GM23248 (cell line): ENCODE data around the gene LLGL2. TPM values are rescaled to one million over a fixed set of nuclear protein-coding genes. Genes with fewer than 3 reads are reported as not detected.
"Not testable (repeated sequence)": the region's sequence is repeated elsewhere in the genome, so short reads cannot be mapped to it uniquely, and the experiment has no call there.

Experiments
- DNase-seq: peaks from one replicate; pipeline ENCODE4 v3.0.0-alpha.2; 2015
- H2AFZ ChIP-seq: fragments of 200-600 bp; sonication (generic); 2 replicates; pipeline ENCODE4 v1.6.1; 2016; ENCODE audit warnings: antibody characterized with exemption
- H3F3A ChIP-seq: fragments of 200-600 bp; sonication (generic); 2 replicates; pipeline ENCODE4 v1.6.1; 2016; ENCODE audit warnings: mild to moderate bottlenecking, antibody characterized with exemption, mixed run types; ENCODE audit not compliant: insufficient read depth
- H3K27ac ChIP-seq: fragments of 200-600 bp; sonication (generic); 2 replicates; pipeline ENCODE4 v1.5.1; 2016; ENCODE audit warnings: mild to moderate bottlenecking
- H3K27me3 ChIP-seq: fragments of 200-600 bp; sonication (generic); replicated peaks from 2 replicates; pipeline ENCODE4 v1.6.1; 2016; ENCODE audit warnings: mild to moderate bottlenecking; ENCODE audit not compliant: insufficient read depth
- H3K36me3 ChIP-seq: fragments of 200-600 bp; sonication (generic); 2 replicates; pipeline ENCODE4 v1.6.1; 2016; ENCODE audit warnings: low read depth, mild to moderate bottlenecking
- H3K4me1 ChIP-seq: fragments of 200-600 bp; sonication (generic); 2 replicates; pipeline ENCODE4 v1.6.1; 2016; ENCODE audit warnings: mild to moderate bottlenecking; ENCODE audit not compliant: insufficient read depth
- H3K4me2 ChIP-seq: fragments of 200-600 bp; sonication (generic); one replicate; pipeline ENCODE4 v1.6.1; 2016; ENCODE audit warnings: mild to moderate bottlenecking; ENCODE audit not compliant: unreplicated experiment
- H3K4me3 ChIP-seq: fragments of 200-600 bp; sonication (generic); 2 replicates; pipeline ENCODE4 v1.5.1; 2016; ENCODE audit warnings: mild to moderate bottlenecking
- H3K79me2 ChIP-seq: fragments of 200-600 bp; sonication (generic); 2 replicates; pipeline ENCODE4 v1.6.1; 2016; ENCODE audit warnings: mild to moderate bottlenecking; ENCODE audit not compliant: insufficient read depth
- H3K9ac ChIP-seq: fragments of 200-600 bp; sonication (generic); 2 replicates; pipeline ENCODE4 v1.6.1; 2016; ENCODE audit warnings: mild to moderate bottlenecking
- H3K9me2 ChIP-seq: fragments of 200-600 bp; sonication (generic); 2 replicates; pipeline ENCODE4 v1.6.1; 2016; ENCODE audit warnings: mixed run types, mild to moderate bottlenecking, moderate library complexity; ENCODE audit not compliant: insufficient read depth
- H3K9me3 ChIP-seq: fragments of 200-600 bp; sonication (generic); one replicate; pipeline ENCODE4 v1.6.1; 2017; ENCODE audit warnings: low read depth
- H4K20me1 ChIP-seq: fragments of 200-600 bp; sonication (generic); 2 replicates; pipeline ENCODE4 v1.6.0; 2016; ENCODE audit not compliant: insufficient read depth
- EZH2 ChIP-seq: fragments of 200-600 bp; sonication (generic); IDR thresholded peaks from 2 replicates; pipeline ENCODE4 v1.6.1; 2018; ENCODE audit warnings: antibody characterized with exemption, mild to moderate bottlenecking; ENCODE audit not compliant: insufficient read depth, poor library complexity, severe bottlenecking
- EZH2phosphoT487 ChIP-seq: fragments of 200-600 bp; sonication (generic); IDR thresholded peaks from 2 replicates; pipeline ENCODE4 v1.6.1; 2018; ENCODE audit warnings: antibody characterized with exemption, moderate library complexity, mild to moderate bottlenecking, low read depth; ENCODE audit not compliant: insufficient read depth
- WGBS, 2 experiments: methylation state at CpG; one replicate each; pipeline ENCODE4 v1.1.6; 2015 to 2017; ENCODE audit warnings: low lambda C conversion rate in 2 of 2, low coverage in 1 of 2; ENCODE audit errors: missing lambda C conversion rate in 2 of 2; 5-methylcytosine and 5-hydroxymethylcytosine counted together
- in situ Hi-C: fragments of 300-500 bp; cut with MboI; formaldehyde crosslinking; loops from 2 replicates; pipeline ENCODE4 v1.15.0; 2020
- polyA plus RNA-seq: library from polyadenylated mRNA; unstranded; fragments of >200 nt; fragmentation: Nextera tagmentation; extraction: Ambion mirVana; gene quantifications from 2 replicates; pipeline ENCODE4 v1.2.1, GENCODE V29; 2016
- total RNA-seq: library from RNA; depleted of rRNA; stranded (reverse); fragments of >200 nt; shearing (Covaris generic); gene quantifications from 2 replicates; pipeline ENCODE4 v1.2.3, GENCODE V29; 2014

The LLGL2 gene
- total and polyA plus RNA-seq, 2 experiments from 2014 or later: not detected

GRCh38 chr17:75518201-75518600, 7.3 kb upstream of the LLGL2 start:
- Histone ChIP-seq H3K9me2 (no peaks in the 10 kb centered on the region), H2AFZ (no peak overlapping the region), H3K9ac (no peak overlapping the region), H3K36me3 (no peaks in the 10 kb centered on the region), H3K27ac (no peak overlapping the region), H3K27me3 (no peaks in the 10 kb centered on the region), H3K4me3 (no peak overlapping the region), H3K4me1 (no peaks in the 10 kb centered on the region), H4K20me1 (no peaks in the 10 kb centered on the region), H3F3A (no peaks in the 10 kb centered on the region), H3K4me2 (no peak overlapping the region), H3K79me2 (no peaks in the 10 kb centered on the region), H3K9me3 (no peaks in the 10 kb centered on the region)
- TF ChIP-seq EZH2phosphoT487: no peak
- in situ Hi-C loops: loop anchor here (10.0 kb wide), 1 partner anchor 93 kb away; no protein-coding TSS in a partner anchor
- DNase-seq: no peak
- 89 to 90% methylated on average over 3 of the region's 3 CpGs for WGBS, 2 experiments

GRCh38 chr17:75518983-75519537, 6.4 kb upstream of the LLGL2 start:
- Histone ChIP-seq H3F3A (no peaks in the 10 kb centered on the region), H3K27ac (no peak overlapping the region), H3K9me3 (no peaks in the 10 kb centered on the region), H3K9ac (no peak overlapping the region), H3K4me2 (no peak overlapping the region), H3K9me2 (no peaks in the 10 kb centered on the region), H3K4me1 (no peaks in the 10 kb centered on the region), H3K36me3 (no peaks in the 10 kb centered on the region), H4K20me1 (no peaks in the 10 kb centered on the region), H3K4me3 (no peak overlapping the region), H3K79me2 (no peaks in the 10 kb centered on the region), H3K27me3 (no peaks in the 10 kb centered on the region), H2AFZ (no peak overlapping the region)
- WGBS, 2 experiments: 97 to 99% methylated on average over 9 of the region's 9 CpGs
- in situ Hi-C loops: loop anchor here (10.0 kb wide), 1 partner anchor 94 kb away; no protein-coding TSS in a partner anchor
- TF ChIP-seq EZH2 (no peak), EZH2phosphoT487 (no peak)
- no peak for DNase-seq

GRCh38 chr17:75520413-75520812, 5.1 kb upstream of the LLGL2 start:
- DNase-seq, H3F3A ChIP-seq, H3K36me3 ChIP-seq, H3K4me1 ChIP-seq, H3K79me2 ChIP-seq, in situ Hi-C loops, H3K27me3 ChIP-seq, H3K9ac ChIP-seq, H3K27ac ChIP-seq, H3K9me2 ChIP-seq, H3K4me3 ChIP-seq, H4K20me1 ChIP-seq, H3K9me3 ChIP-seq, H3K4me2 ChIP-seq, H2AFZ ChIP-seq: not testable (repeated sequence)
- 96 to 98% methylated on average over 8 of the region's 8 CpGs for WGBS, 2 experiments

GRCh38 chr17:75521290-75521689, 4.2 kb upstream of the LLGL2 start:
- H3K27ac ChIP-seq: no peak overlapping the region
- H2AFZ ChIP-seq: no peak overlapping the region
- no peaks in the 10 kb centered on the region for H3K79me2 ChIP-seq
- H3K4me2 ChIP-seq: no peak overlapping the region
- H3K36me3 ChIP-seq: no peaks in the 10 kb centered on the region
- H3F3A ChIP-seq: no peaks in the 10 kb centered on the region
- no peak for DNase-seq
- no peak overlapping the region for H3K9ac ChIP-seq
- no peaks in the 10 kb centered on the region for H4K20me1 ChIP-seq
- H3K9me2 ChIP-seq: no peaks in the 10 kb centered on the region
- no peak for TF ChIP-seq EZH2
- TF ChIP-seq EZH2phosphoT487: no peak
- in situ Hi-C loops: no loop called here
- no peaks in the 10 kb centered on the region for H3K4me1 ChIP-seq
- peaks cover 5% of the 10 kb centered on the region; the same call in 1 of the 2 replicates for H3K27me3 ChIP-seq
- no peaks in the 10 kb centered on the region for H3K9me3 ChIP-seq
- no peak overlapping the region for H3K4me3 ChIP-seq
- WGBS, 2 experiments: 94 to 96% methylated on average over 8 of the region's 8 CpGs
